ENCODE results near the gene LAMTOR3. TPM values are rescaled to one million over a fixed set of nuclear protein-coding genes. Genes with fewer than 3 reads are reported as not detected.

The LAMTOR3 gene
- total and polyA plus RNA-seq, 11 donors: 26.6 to 40.0 (median 34.1) TPM

GRCh38 chr4:99893029-99893428 lies 1.2 kb downstream of the LAMTOR3 start:
- TF ChIP-seq POLR2A (IDR thresholded peaks at IDR 0.05): no peak
- TF ChIP-seq CTCF (IDR thresholded peaks at IDR 0.05): no peak
- Histone ChIP-seq H3K36me3 (peaks cover 0 to 34% (median 8%) of the 10 kb centered on the region in 9 donors), H3K4me1 (peaks cover 0 to 49% (median 23%) of the 10 kb centered on the region in 12 donors), H3K9me3 (no peaks in the 10 kb centered on the region), H3K27ac (peak overlapping the region in 1 of 12 donors; percentile 87), H3K4me3 (peak overlapping the region in 10 of 12 donors; percentile 75 to 93 (median 86)), H3K27me3 (no peaks in the 10 kb centered on the region)
- no peak for DNase-seq
- intact Hi-C loops (cut with DNase I): loop anchor here in 6 of 10 donors (5.0 to 10.0 kb wide), 3 partner anchors 54 to 331 kb away; partner anchors contain the start of genes TRMT10A (in 6 of the 6) and DNAJB14 (in 3 of the 6)
- 92 to 98% (median 96%) methylated on average over 8 of the region's 8 CpGs for WGBS, 4 donors
- ATAC-seq: no peak

- 55 to 79% (median 64%) methylated on average over 2 of the region's 2 CpGs for WGBS, 4 donors
- TF ChIP-seq POLR2A (IDR thresholded peaks at IDR 0.05) (no peak), CTCF (IDR thresholded peaks at IDR 0.05) (no peak)
- intact Hi-C loops (cut with DNase I): loop anchor here in 6 of 10 donors (5.0 to 10.0 kb wide), 3 partner anchors 56 to 329 kb away; partner anchors contain the start of genes TRMT10A (in 6 of the 6) and DNAJB14 (in 3 of the 6)
- Histone ChIP-seq H3K36me3 (peaks cover 0 to 31% (median 10%) of the 10 kb centered on the region in 9 donors), H3K4me3 (no peak overlapping the region), H3K27ac (no peak overlapping the region), H3K27me3 (no peaks in the 10 kb centered on the region), H3K4me1 (peaks cover 0 to 56% (median 23%) of the 10 kb centered on the region in 12 donors), H3K9me3 (no peaks in the 10 kb centered on the region)
- no peak for DNase-seq
- no peak for ATAC-seq
Observed at GRCh38 chr4:99891351-99891750, 2.9 kb downstream of the LAMTOR3 start.

GRCh38 chr4:99887837-99888236 lies 6.4 kb downstream of the LAMTOR3 start:
- Histone ChIP-seq H3K4me3 (no peak overlapping the region), H3K36me3 (peaks cover 0 to 65% (median 45%) of the 10 kb centered on the region in 9 donors), H3K9me3 (no peaks in the 10 kb centered on the region), H3K27me3 (no peaks in the 10 kb centered on the region), H3K4me1 (peaks cover 0 to 37% (median 8%) of the 10 kb centered on the region in 12 donors), H3K27ac (peak overlapping the region in 1 of 12 donors; percentile 35)
- TF ChIP-seq CTCF (IDR thresholded peaks at IDR 0.05): no peak
- no peak for TF ChIP-seq POLR2A (IDR thresholded peaks at IDR 0.05)
- 42 to 60% (median 55%) methylated on average over 5 of the region's 5 CpGs for whole genome bisulfite sequencing, 4 donors
- intact Hi-C loops (cut with DNase I): loop anchor here in 5 of 10 donors (5.0 to 10.0 kb wide), 3 partner anchors 73 to 326 kb away; partner anchors contain the start of genes DAPP1 (in 1 of the 5) and TRMT10A (in 1 of the 5)
- DNase-seq (no peak), ATAC-seq (no peak)

- no peak overlapping the region for H3K27ac ChIP-seq
- ATAC-seq: no peak
- no peak for TF ChIP-seq CTCF (IDR thresholded peaks at IDR 0.05)
- no peak for TF ChIP-seq POLR2A (IDR thresholded peaks at IDR 0.05)
- no peak for DNase-seq
- intact Hi-C loops (cut with DNase I): loop anchor here in 5 of 10 donors (5.0 to 10.0 kb wide), 3 partner anchors 71 to 324 kb away; partner anchors contain the start of genes DAPP1 (in 1 of the 5) and TRMT10A (in 1 of the 5)
- H3K4me1 ChIP-seq: peaks cover 0 to 20% (median 4%) of the 10 kb centered on the region in 12 donors
- WGBS, 4 donors: 80 to 88% (median 86%) methylated on average over 4 of the region's 4 CpGs
- H3K27me3 ChIP-seq: no peaks in the 10 kb centered on the region
- H3K9me3 ChIP-seq: no peaks in the 10 kb centered on the region
- H3K36me3 ChIP-seq: peaks cover 0 to 76% (median 61%) of the 10 kb centered on the region in 9 donors
- H3K4me3 ChIP-seq: no peak overlapping the region
Observed at GRCh38 chr4:99886146-99886545, 8.1 kb downstream of the LAMTOR3 start.

All from heart left ventricle (tissue), 16 donors.